GM10266 (cell line): ENCODE results near the gene GCKR.

Source experiments
- DNase-seq: peaks from one replicate; pipeline ENCODE4 v3.0.0; 2012; ENCODE audit errors: extremely low spot score
- CTCF ChIP-seq: IDR thresholded peaks from 2 replicates; pipeline ENCODE4 v1.5.1; 2012; ENCODE audit warnings: mild to moderate bottlenecking, low read depth; ENCODE audit not compliant: control insufficient read depth, insufficient read depth; ENCODE audit errors: missing control alignments

Gene GCKR

DNA sequence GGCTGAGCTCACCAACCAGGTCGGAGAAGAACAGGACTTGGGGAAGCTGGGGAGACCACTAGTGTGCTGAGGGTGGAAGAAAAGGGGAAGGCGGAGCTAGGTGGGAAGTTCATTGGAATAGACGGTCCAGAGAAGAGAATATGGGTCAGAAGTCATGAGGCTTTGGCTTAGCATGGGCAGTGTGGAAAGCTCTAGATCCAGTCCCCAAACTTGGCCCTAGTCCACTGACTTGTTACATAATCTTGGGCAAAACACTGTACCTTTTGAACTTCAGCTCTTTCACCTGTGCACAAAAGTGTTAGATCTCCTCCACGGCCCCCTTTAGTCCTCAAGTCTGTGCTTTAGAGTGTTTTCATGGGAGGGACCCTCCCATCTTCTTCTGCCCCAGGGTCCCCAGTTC lies 10.7 kb downstream of the GCKR start:
- TF ChIP-seq CTCF, result no peak
- DNase-seq, result no peak

DNA sequence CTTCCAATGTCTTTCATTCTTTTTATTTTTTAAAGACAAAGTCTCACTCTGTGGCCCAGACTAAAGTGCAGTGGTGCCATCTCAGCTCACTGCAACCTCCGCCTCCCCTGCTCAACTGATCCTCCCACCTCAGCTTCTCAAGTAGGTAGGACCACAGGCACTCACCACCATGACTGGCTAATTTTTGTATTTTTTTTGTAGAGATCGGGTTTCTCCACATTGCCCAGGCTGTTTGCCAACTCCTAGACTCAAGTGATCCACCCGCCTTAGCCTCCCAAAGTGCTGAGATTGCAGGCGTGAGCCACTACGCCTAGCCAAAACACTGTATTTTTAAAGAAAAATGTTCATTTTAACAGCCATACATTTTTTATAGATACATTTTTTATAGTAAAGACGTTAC lies 12.7 kb downstream of the GCKR start:
- no peak for DNase-seq

DNA sequence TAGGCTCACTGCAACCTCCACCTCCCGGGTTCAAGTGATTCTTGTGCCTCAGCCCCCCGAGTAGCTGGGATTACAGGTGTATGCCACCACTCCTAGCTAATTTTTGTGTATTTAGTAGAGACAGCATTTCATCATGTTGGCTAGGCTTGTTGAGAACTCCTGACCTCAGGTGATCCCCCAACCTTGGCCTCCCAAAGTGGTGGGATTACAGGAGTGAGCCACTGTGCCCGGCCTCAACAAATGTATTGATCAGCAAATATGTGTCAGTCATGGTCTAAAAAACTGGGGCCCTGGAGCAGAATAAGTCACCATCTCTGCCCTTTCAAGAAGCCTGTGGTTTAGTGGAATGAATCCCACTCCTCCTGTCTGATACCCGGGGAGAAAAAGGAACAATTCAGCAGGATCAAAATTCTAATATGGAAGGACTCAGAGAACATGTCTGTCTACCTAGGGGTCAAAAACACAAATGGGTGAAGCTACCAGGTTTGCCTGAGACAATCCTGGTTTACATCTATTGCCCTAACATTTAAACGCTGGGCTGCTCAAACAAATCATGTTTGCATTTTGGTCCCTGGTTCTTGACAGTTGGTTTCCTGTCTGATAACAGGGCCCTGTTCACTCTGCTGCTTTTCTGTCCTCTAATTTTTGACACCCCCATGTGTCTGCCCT lies 21.6 kb downstream of the GCKR start:
- DNase-seq, result no peak
- TF ChIP-seq CTCF, result no peak

More for the DNA sequence above, 12.7 kb downstream of the GCKR start:
- TF ChIP-seq CTCF, result no peak

- no peak for TF ChIP-seq CTCF
- DNase-seq, result no peak
Measured at GRCh38 chr2:27518782-27519113, 22.1 kb downstream of the GCKR start.

DNA sequence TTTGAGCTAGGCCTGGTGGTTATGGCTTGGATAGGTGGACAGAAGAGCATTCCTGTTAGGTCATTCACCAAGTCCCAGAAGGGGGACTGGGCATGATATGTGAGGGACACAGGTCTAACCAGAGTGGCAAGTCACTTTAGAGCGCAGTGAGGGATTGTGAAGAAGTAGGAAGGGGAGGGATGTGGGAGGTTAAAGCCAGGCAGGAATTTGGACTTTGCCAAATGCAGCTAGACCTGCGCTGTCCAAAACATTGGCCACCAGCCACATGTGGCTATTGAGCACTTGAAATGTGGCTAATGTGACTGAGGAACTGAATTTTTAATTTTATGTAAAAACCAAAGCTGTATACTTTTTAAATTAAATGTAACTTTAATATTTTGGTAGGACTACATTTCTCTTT lies 23.7 kb downstream of the GCKR start:
- no peak for DNase-seq
- no peak for TF ChIP-seq CTCF

- no peak for DNase-seq
- no peak for TF ChIP-seq CTCF
Measured at GRCh38 chr2:27522400-27522945, 25.8 kb downstream of the GCKR start.

- no peak for TF ChIP-seq CTCF
- DNase-seq, result no peak
Measured at GRCh38 chr2:27527182-27527581, 30.5 kb downstream of the GCKR start.
